HEK293T (cell line): Measurements from ENCODE around the gene FAM117A.

Experiments used
- ARNT ChIP-seq: fragments of 450-650 bp; IDR thresholded peaks from 2 replicates; pipeline ENCODE4 v1.6.1; 2017; ENCODE audit warnings: mild to moderate bottlenecking
- BHLHE40 ChIP-seq: fragments of 450-650 bp; IDR thresholded peaks from 2 replicates; pipeline ENCODE4 v1.6.1; 2016; ENCODE audit warnings: mild to moderate bottlenecking, moderate library complexity, borderline replicate concordance
- CTBP1 ChIP-seq: fragments of 450-650 bp; IDR thresholded peaks from 2 replicates; pipeline ENCODE4 v1.6.1; 2016; ENCODE audit warnings: borderline replicate concordance
- FOXA1 ChIP-seq: fragments of 450-650 bp; IDR thresholded peaks from 2 replicates; pipeline ENCODE4 v1.6.1; 2016; ENCODE audit warnings: mild to moderate bottlenecking
- FOXM1 ChIP-seq: fragments of 450-650 bp; IDR thresholded peaks from 2 replicates; pipeline ENCODE4 v1.6.1; 2017; ENCODE audit warnings: mild to moderate bottlenecking, borderline replicate concordance
- L3MBTL2 ChIP-seq: fragments of 450-650 bp; conservative IDR thresholded peaks from 2 replicates; pipeline ENCODE4 v1.6.1; 2016; ENCODE audit warnings: mild to moderate bottlenecking
- LEF1 ChIP-seq: fragments of 450-650 bp; IDR thresholded peaks from 2 replicates; pipeline ENCODE4 v1.6.1; 2017; ENCODE audit warnings: mild to moderate bottlenecking, borderline replicate concordance
- NFRKB ChIP-seq: fragments of 450-650 bp; IDR thresholded peaks from 2 replicates; pipeline ENCODE4 v1.6.1; 2016; ENCODE audit warnings: mild to moderate bottlenecking, moderate library complexity
- PKNOX1 ChIP-seq: fragments of 450-650 bp; IDR thresholded peaks from 2 replicates; pipeline ENCODE4 v1.6.1; 2016
- SP1 ChIP-seq: fragments of 450-650 bp; IDR thresholded peaks from 2 replicates; pipeline ENCODE4 v1.6.1; 2017
- SUZ12 ChIP-seq: fragments of 450-650 bp; IDR thresholded peaks from 2 replicates; pipeline ENCODE4 v1.6.1; 2016; ENCODE audit warnings: mild to moderate bottlenecking
- ZNF384 ChIP-seq: fragments of 450-650 bp; IDR thresholded peaks from 2 replicates; pipeline ENCODE4 v1.6.1; 2016

GRCh38 chr17:49705254-49705653 is 58.7 kb downstream of the FAM117A start:
- no peak for TF ChIP-seq NFRKB
- TF ChIP-seq PKNOX1, result no peak
- no peak for TF ChIP-seq BHLHE40
- TF ChIP-seq SP1, result no peak
- TF ChIP-seq LEF1, result no peak
- no peak for TF ChIP-seq ARNT
- TF ChIP-seq CTBP1, result no peak
- TF ChIP-seq ZNF384, result no peak
- no peak for TF ChIP-seq SUZ12
- no peak for TF ChIP-seq L3MBTL2
- TF ChIP-seq FOXA1, result no peak
- no peak for TF ChIP-seq FOXM1
